ENCODE data around the gene DNAAF6. TPM values are rescaled to one million over a fixed set of nuclear protein-coding genes. Genes with fewer than 3 reads are reported as not detected.

Gene DNAAF6
- total RNA-seq, 1 experiment from 2014 or later: not detected

DNA sequence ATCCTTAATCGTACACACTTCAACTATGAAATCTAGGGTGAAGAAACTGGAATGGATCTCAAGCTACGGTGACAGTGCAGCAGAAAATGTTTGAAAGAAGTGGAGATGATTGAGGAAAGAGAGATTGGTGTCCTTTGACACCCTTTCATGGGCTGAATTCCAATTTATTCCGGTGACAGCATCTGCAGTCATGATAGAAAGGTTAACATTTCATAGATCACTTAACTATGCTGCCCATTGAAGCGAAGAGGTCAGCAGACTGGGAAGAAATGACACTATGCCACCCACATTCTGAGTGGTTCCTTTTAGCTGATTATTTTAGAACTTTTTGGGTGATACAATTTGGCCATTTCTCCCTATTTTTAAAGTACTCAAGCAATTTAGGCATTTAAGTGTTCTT lies 82.3 kb downstream of the DNAAF6 start:
- no peak overlapping the region for H3K27ac Mint-ChIP-seq (ENCODE audit: unreplicated experiment)
- H3K4me1 ChIP-seq: no peaks in the 10 kb centered on the region
- intact Hi-C loops (cut with micrococcal nuclease; ENCODE audit: unreplicated experiment): no loop called here
- BruUV-seq (replicated peaks): no TSS peak
- DNase-seq: no peak
- H3K9me3 Mint-ChIP-seq (ENCODE audit: unreplicated experiment): no peaks in the 10 kb centered on the region
- no peaks in the 10 kb centered on the region for H3K9me3 ChIP-seq
- H3K27me3 Mint-ChIP-seq (ENCODE audit: insufficient read depth, unreplicated experiment): peaks cover 6% of the 10 kb centered on the region
- TF ChIP-seq, protein P1, sequence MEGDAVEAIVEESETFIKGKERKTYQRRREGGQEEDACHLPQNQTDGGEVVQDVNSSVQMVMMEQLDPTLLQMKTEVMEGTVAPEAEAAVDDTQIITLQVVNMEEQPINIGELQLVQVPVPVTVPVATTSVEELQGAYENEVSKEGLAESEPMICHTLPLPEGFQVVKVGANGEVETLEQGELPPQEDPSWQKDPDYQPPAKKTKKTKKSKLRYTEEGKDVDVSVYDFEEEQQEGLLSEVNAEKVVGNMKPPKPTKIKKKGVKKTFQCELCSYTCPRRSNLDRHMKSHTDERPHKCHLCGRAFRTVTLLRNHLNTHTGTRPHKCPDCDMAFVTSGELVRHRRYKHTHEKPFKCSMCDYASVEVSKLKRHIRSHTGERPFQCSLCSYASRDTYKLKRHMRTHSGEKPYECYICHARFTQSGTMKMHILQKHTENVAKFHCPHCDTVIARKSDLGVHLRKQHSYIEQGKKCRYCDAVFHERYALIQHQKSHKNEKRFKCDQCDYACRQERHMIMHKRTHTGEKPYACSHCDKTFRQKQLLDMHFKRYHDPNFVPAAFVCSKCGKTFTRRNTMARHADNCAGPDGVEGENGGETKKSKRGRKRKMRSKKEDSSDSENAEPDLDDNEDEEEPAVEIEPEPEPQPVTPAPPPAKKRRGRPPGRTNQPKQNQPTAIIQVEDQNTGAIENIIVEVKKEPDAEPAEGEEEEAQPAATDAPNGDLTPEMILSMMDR (IDR thresholded peaks at IDR 0.05; ENCODE audit: insufficient read depth in 1 of 2, low read depth in 1 of 2, low read length in 1 of 2, severe bottlenecking in 1 of 2, unreplicated experiment in 1 of 2): no peak
- H3K4me3 Mint-ChIP-seq (ENCODE audit: unreplicated experiment): no peak overlapping the region
- peaks cover 6% of the 10 kb centered on the region for H3K4me1 Mint-ChIP-seq (ENCODE audit: low read depth, unreplicated experiment)
- H3K4me3 ChIP-seq (ENCODE audit: low read depth, low read length): no peak overlapping the region
- ChIA-PET POLR2A (no interaction called here), CTCF (no interaction called here)
- H3K36me3 ChIP-seq (ENCODE audit: control insufficient read depth, insufficient read depth, low read length): no peaks in the 10 kb centered on the region
- no peaks in the 10 kb centered on the region for H3K27me3 ChIP-seq (replicated peaks; ENCODE audit: control insufficient read depth, insufficient read depth, low read length)
- H3K36me3 Mint-ChIP-seq (ENCODE audit: insufficient read depth, unreplicated experiment): no peaks in the 10 kb centered on the region

- Histone ChIP-seq H3K36me3 (ENCODE audit: control insufficient read depth, insufficient read depth, low read length) (no peaks in the 10 kb centered on the region), H3K27me3 (replicated peaks; ENCODE audit: control insufficient read depth, insufficient read depth, low read length) (no peaks in the 10 kb centered on the region), H3K4me3 (ENCODE audit: low read depth, low read length) (no peak overlapping the region), H3K4me1 (no peaks in the 10 kb centered on the region), H3K9me3 (no peaks in the 10 kb centered on the region)
- no peaks in the 10 kb centered on the region for H3K9me3 Mint-ChIP-seq (ENCODE audit: unreplicated experiment)
- TF ChIP-seq, protein P1 (IDR thresholded peaks at IDR 0.05; ENCODE audit: insufficient read depth in 1 of 2, low read depth in 1 of 2, low read length in 1 of 2, severe bottlenecking in 1 of 2, unreplicated experiment in 1 of 2): no peak
- H3K4me1 Mint-ChIP-seq (ENCODE audit: low read depth, unreplicated experiment): peaks cover 6% of the 10 kb centered on the region
- peaks cover 4% of the 10 kb centered on the region for H3K27me3 Mint-ChIP-seq (ENCODE audit: insufficient read depth, unreplicated experiment)
- no peak for DNase-seq
- no peak overlapping the region for H3K27ac Mint-ChIP-seq (ENCODE audit: unreplicated experiment)
- POLR2A ChIA-PET: no interaction called here
- BruUV-seq (replicated peaks): no TSS peak
- H3K36me3 Mint-ChIP-seq (ENCODE audit: insufficient read depth, unreplicated experiment): no peaks in the 10 kb centered on the region
- intact Hi-C loops (cut with micrococcal nuclease; ENCODE audit: unreplicated experiment): no loop called here
- H3K4me3 Mint-ChIP-seq (ENCODE audit: unreplicated experiment): no peak overlapping the region
- CTCF ChIA-PET: no interaction called here
Observed at GRCh38 chrX:107290019-107290418, 83.6 kb downstream of the DNAAF6 start.

GRCh38 chrX:107293056-107293455 lies 86.6 kb downstream of the DNAAF6 start:
- intact Hi-C loops (cut with micrococcal nuclease; ENCODE audit: unreplicated experiment): no loop called here
- H3K9me3 Mint-ChIP-seq (ENCODE audit: unreplicated experiment): peaks cover 6% of the 10 kb centered on the region

More at GRCh38 chrX:107293056-107293455, 86.6 kb downstream of the DNAAF6 start:
- Histone ChIP-seq H3K27me3 (replicated peaks; ENCODE audit: control insufficient read depth, insufficient read depth, low read length) (no peaks in the 10 kb centered on the region), H3K4me3 (ENCODE audit: low read depth, low read length) (no peak overlapping the region), H3K9me3 (no peaks in the 10 kb centered on the region), H3K36me3 (ENCODE audit: control insufficient read depth, insufficient read depth, low read length) (no peaks in the 10 kb centered on the region), H3K4me1 (no peaks in the 10 kb centered on the region)
- Mint-ChIP-seq H3K27me3 (ENCODE audit: insufficient read depth, unreplicated experiment) (peaks cover 3% of the 10 kb centered on the region), H3K4me3 (ENCODE audit: unreplicated experiment) (no peak overlapping the region), H3K27ac (ENCODE audit: unreplicated experiment) (no peak overlapping the region), H3K4me1 (ENCODE audit: low read depth, unreplicated experiment) (peaks cover 6% of the 10 kb centered on the region), H3K36me3 (ENCODE audit: insufficient read depth, unreplicated experiment) (no peaks in the 10 kb centered on the region)
- ChIA-PET POLR2A (no interaction called here), CTCF (no interaction called here)
- DNase-seq: no peak
- TF ChIP-seq, protein P1 (IDR thresholded peaks at IDR 0.05; ENCODE audit: insufficient read depth in 1 of 2, low read depth in 1 of 2, low read length in 1 of 2, severe bottlenecking in 1 of 2, unreplicated experiment in 1 of 2): no peak
- BruUV-seq (replicated peaks): no TSS peak

Other genes with a start within 250 kb of the DNAAF6 start
- 67.6 and 69.7 TPM in 2 replicates for gene MORC4, start 206.4 kb upstream of the DNAAF6 start, total RNA-seq (2022)
- 11.8 and 16.3 TPM in 2 replicates for gene RBM41, start 87.8 kb upstream of the DNAAF6 start, total RNA-seq (2022)
- gene NUP62CL, start 178 bp upstream of the DNAAF6 start, total RNA-seq (2022): 1.00 and 1.5 TPM in 2 replicates
- 0.05 TPM in 1 of 2 replicates, not detected in the other for gene FRMPD3, start 243.0 kb downstream of the DNAAF6 start, total RNA-seq (2022)